NCI-H2196 (cell line): ENCODE measurements around the gene EFHD1.
"Not testable (repeated sequence)": the region's sequence is repeated elsewhere in the genome, so short reads cannot be mapped to it uniquely, and the experiment has no call there.

ENCODE experiments used
- DNase-seq: peaks from one replicate; lab custom pipeline; 2025; ENCODE audit not compliant: unreplicated experiment; lab: John Stamatoyannopoulos, UW

EFHD1 gene

DNA sequence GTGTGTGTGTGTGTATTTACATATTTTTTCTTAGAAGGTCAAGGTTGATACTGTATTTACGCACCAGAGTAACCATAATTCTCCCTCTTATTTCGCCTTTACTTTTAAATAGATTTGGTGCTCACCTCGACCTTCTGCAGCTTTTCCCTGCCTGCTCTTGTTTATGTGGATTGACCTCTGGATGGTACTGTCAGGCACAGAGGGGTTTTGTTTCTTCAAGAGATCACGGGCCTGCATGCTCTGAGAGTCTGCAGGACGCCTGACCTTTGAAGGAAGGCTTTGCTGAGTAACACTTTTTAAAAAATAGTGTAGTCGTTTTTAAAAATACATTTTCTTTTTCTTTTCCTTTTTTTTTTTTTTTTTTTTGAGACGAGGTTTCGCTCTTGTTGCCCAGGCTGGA is 18.1 kb upstream of the EFHD1 start:
- no peak for DNase-seq

DNA sequence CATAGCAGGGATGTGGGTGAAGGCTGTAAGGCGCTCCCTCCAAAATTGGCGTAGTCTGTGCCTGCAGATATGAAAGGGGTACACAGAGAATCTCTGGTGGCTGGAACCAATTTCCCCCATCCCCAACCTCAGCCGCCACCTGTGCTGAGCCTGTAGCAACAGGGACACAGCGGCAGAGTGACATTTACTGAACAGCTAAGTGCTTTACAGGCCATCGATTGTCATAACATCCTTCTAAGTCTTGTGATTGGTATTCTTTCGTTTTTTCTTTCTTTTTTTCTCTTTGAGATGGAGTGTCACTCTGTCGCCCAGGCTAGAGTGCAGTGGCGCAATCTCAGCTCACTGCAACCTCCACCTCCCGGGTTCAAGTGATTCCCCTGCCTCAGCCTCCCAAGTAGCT is 12.2 kb upstream of the EFHD1 start:
- no peak for DNase-seq

GRCh38 chr2:232622563-232622962 is 10.8 kb upstream of the EFHD1 start:
- DNase-seq: no peak

- peak; percentile 11 for DNase-seq
Measured at GRCh38 chr2:232623768-232624765, 9.3 kb upstream of the EFHD1 start.

DNA sequence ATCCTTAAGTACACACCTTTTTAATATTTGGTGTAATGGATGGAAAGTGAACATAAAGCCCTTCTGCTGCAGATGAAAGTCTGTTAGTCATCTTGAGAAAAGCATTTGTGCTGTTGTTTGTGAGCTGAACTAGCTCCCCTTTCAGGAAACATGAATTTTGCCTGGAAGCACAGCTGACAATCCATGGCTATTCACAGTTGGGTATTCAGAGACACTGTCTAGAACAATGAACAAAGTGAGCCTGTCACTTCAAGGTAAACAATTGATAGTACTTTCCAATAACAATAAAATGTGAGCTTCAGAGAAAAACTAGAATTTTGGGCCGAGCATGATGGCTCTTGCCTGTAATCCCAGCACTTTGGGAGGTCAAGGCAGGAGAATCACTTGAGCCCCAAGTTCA is 6.8 kb upstream of the EFHD1 start:
- DNase-seq: no peak

DNA sequence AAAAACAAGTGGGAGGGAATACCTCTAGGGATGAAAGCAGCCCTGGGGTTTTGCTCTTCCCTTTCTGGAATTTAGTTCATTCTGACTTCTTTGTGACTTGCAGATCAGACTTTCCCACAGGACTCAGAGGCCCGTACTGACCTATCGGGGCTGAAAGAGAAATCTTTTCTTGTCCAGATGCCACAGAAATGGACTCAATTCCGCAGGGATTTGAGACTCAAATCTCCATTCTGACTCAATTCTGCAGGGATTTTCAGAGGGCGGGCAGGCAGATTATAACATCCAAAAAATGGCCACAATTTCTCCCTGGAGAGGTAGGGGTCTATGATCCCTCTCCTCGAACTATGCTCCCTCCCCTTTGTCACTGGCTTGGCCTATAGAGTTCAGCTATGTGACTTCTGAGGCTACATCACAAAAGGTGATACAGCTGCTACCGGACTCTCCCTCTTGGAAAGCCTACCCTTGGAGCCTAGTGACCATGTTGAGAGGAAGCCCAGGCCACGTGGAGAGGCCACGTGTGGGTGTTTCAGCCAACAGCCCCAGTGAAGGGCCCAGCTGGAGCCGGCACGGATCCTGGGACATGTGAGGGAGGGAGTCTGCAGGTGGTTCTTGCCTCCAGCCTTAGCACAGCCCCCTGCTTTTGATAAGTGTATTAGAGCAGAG is 4.8 kb upstream of the EFHD1 start:
- no peak for DNase-seq

- no peak for DNase-seq
Measured at GRCh38 chr2:232629129-232629475, 4.3 kb upstream of the EFHD1 start.

DNA sequence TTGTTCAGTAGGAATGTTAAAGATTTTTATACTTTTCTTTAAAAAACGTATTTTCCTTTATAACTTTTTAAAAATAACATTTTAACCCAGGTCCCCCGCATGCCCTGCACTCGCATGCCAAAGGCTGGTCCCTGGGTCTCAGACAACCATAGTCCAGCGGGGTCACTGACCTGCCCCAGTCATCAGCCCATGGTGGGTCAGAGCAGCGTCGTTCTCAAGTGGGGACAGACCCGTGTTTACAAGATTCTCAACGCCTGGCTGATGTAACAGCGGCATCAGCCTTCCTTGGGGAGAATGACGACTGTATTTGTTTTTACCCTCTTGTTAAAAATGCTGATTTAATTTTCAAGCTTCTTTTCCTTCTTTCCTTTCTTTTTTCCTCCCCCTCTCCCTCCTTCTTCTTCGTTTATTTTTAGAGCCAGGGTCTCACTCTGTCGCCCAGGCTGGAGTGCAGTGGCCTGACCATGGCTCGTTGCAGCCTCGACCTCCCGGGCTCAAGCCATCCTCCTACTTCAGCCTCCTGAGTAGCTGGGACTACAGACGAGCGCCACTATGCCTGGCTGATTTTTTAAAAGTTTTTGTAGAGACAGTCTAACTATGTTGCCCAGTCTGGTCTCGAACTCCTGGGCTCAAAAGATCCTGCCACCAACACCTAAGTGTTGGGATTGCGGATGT is 1.0 kb upstream of the EFHD1 start:
- DNase-seq: no peak

DNA sequence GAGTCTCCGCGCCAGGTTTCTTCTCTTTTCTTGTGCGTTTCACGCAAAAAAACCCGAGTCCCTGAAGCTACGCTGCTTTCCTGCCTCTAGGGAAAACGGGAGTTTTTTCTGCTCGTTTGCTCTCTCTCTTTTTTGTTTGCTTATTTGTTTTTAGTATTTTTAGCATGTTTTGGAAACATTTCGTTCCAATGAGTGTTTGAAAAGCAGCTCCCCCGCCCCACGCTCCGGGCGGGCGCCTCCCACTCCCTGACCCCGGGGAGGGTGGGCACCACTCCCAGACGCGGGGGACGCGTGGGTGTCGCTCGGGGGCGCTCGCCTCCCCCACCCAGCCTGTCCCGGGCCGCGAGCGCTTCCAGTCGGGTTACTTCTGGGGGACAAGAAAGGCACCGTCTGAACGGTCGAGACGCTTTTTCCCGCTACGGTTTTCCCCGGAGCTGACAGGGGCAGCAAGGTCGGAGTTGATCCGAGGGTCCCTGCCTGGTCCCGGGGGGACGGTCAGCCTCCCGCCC is 446 bp upstream of the EFHD1 start:
- DNase-seq: no peak

- no peak for DNase-seq
Measured at GRCh38 chr2:232634206-232635150, 1.1 kb downstream of the EFHD1 start.

DNA sequence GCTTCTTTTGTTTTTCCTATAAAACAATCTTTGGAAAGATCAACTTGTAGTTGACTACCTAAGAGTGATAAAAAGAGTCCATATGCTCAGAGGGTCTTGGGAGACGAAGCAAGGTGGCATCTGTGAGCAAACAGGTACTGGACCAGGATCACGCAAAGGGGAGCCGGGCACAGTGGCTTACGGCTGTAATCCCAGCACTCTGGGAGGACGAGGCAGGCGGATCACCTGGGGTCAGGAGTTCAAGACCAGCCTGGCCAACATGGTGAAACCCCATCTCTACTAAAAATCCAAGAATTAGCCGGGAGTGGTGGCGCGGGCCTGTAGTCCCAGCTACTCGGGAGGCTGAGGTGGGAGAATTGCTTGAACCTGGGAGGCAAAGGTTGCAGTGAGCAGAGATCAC is 2.0 kb downstream of the EFHD1 start:
- not testable (repeated sequence) for DNase-seq

- no peak for DNase-seq
Measured at GRCh38 chr2:232635820-232636219, 2.4 kb downstream of the EFHD1 start.

DNA sequence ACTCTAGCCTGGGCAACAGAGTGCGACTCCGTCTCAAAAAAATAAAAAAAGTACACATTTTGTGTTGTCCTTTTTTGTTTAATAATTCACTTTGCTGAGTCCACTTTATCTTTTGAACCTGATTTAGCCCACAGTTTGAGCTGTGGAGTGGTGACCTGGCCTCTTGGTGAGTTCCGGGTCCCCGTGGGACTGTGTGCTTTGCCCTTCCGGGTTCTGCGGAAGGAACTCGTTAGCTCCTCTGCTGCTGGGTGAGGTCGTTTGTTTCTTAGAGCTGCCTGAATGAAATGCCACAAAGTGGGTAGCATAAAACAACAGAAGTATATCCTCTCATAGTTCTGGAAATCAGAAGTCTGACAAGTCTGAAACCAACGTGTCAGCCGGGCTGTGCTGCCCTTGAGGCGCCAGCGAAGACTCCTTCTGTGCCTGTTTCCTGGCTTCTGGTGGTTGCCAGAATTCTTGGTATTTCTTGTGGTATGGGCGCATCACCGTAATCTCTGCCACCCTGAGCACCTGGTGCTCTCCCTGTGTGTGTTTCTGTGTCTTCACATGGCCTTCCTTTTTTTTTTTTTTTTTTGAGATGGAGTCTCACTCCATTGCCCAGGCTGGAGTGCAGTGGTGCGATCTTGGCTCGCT is 3.5 kb downstream of the EFHD1 start:
- no peak for DNase-seq

- DNase-seq: no peak
Measured at GRCh38 chr2:232637866-232638583, 4.6 kb downstream of the EFHD1 start.

- no peak for DNase-seq
Measured at GRCh38 chr2:232641153-232641848, 7.9 kb downstream of the EFHD1 start.

- DNase-seq: no peak
Measured at GRCh38 chr2:232643147-232643425, 9.7 kb downstream of the EFHD1 start.

DNA sequence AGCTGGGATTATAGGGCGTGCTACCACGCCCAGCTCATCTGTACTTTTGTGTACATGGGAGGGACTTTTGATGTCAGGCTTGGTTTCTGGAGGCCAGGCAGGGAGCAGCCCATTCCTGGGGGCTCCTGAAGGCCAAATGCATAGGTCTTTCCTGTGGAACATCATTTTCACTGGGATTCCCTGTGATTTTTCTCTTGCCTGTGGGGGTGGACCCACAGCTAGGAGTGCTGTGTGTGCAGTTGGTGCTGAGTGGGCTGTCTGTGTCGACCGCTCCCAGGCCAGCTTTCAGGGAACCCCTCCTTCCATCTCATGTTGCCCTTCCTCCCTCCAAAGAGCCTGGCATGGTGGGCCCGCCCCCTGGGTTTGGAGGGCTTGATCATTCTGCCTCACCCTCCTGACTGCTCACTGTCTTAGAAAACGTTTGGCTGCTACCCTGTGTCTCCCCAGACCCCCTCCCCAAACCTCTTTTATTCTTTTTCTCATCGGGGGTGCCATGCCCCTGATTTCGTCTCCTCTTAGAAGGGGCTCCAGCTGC is 10.5 kb downstream of the EFHD1 start:
- no peak for DNase-seq

- DNase-seq: no peak
Measured at GRCh38 chr2:232645061-232645460, 11.7 kb downstream of the EFHD1 start.

- DNase-seq: no peak
Measured at GRCh38 chr2:232646726-232647125, 13.3 kb downstream of the EFHD1 start.
